ENCODE measurements around the gene LRRC14B.
"Not testable (repeated sequence)": the region's sequence is repeated elsewhere in the genome, so short reads cannot be mapped to it uniquely, and the experiment has no call there.

DNA sequence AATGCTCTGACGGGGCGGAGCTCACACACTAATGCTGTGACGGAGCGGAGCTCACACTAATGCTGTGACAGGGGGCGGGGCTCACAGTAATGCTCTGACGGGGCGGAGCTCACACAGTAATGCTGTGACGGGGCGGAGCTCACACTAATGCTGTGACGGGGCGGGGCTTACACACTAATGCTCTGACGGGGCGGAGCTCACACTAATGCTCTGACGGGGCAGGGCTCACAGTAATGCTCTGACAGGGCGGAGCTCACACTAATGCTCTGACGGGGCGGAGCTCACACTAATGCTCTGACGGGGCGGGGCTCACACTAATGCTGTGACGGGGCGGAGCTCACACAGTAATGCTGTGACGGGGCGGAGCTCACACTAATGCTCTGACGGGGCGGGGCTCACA lies 26.5 kb upstream of the LRRC14B start:
- TF ChIP-seq ZNF274 (IDR thresholded peaks at IDR 0.05; ENCODE audit: low read depth, low read length); SUZ12 (IDR thresholded peaks at IDR 0.05; ENCODE audit: extremely low read depth, insufficient read depth, insufficient read length); YY1 (IDR thresholded peaks at IDR 0.05; ENCODE audit: insufficient read depth, insufficient read length): not testable (repeated sequence)

Data from NT2/D1 (cell line).